ENCODE results near the gene ABCF2. TPM values are rescaled to one million over a fixed set of nuclear protein-coding genes. Genes with fewer than 3 reads are reported as not detected.

The ABCF2 gene
- total RNA-seq, 2 donors from 2014 or later = 43.3 to 48.9 TPM

- no peak for DNase-seq
- Histone ChIP-seq H3K36me3 (ENCODE audit: control insufficient read depth, insufficient read depth, low read length) (no peaks in the 10 kb centered on the region), H3K9ac (ENCODE audit: extremely low read depth, low read length, poor library complexity, severe bottlenecking) (no peak overlapping the region), H3K4me1 (ENCODE audit: control insufficient read depth, insufficient read depth, low read length) (peaks cover 8% of the 10 kb centered on the region), H3K27ac (ENCODE audit: low read depth, low read length) (no peak overlapping the region), H3K9me3 (ENCODE audit: control insufficient read depth, low read length) (no peaks in the 10 kb centered on the region), H3K4me3 (ENCODE audit: low read length) (no peak overlapping the region), H3K27me3 (ENCODE audit: control insufficient read depth, insufficient read depth, low read length, poor library complexity, severe bottlenecking) (peaks cover 6% of the 10 kb centered on the region)
- Mint-ChIP-seq H3K27ac (no peak overlapping the region), H3K27me3 (ENCODE audit: insufficient read depth) (peaks cover 38% of the 10 kb centered on the region), H3K36me3 (ENCODE audit: low read depth) (peaks cover 5% of the 10 kb centered on the region), H3K4me3 (no peak overlapping the region), H3K4me1 (peaks cover 15% of the 10 kb centered on the region), H3K9me3 (no peaks in the 10 kb centered on the region)
- 90% methylated on average over 9 to 12 of the region's 12 CpGs for WGBS, 2 experiments (ENCODE audit: insufficient coverage in 1 of 2, insufficient read length in 1 of 2)
- TF ChIP-seq, protein P1, sequence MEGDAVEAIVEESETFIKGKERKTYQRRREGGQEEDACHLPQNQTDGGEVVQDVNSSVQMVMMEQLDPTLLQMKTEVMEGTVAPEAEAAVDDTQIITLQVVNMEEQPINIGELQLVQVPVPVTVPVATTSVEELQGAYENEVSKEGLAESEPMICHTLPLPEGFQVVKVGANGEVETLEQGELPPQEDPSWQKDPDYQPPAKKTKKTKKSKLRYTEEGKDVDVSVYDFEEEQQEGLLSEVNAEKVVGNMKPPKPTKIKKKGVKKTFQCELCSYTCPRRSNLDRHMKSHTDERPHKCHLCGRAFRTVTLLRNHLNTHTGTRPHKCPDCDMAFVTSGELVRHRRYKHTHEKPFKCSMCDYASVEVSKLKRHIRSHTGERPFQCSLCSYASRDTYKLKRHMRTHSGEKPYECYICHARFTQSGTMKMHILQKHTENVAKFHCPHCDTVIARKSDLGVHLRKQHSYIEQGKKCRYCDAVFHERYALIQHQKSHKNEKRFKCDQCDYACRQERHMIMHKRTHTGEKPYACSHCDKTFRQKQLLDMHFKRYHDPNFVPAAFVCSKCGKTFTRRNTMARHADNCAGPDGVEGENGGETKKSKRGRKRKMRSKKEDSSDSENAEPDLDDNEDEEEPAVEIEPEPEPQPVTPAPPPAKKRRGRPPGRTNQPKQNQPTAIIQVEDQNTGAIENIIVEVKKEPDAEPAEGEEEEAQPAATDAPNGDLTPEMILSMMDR (conservative IDR thresholded peaks at IDR 0.05) = no peak
Measured at GRCh38 chr7:151207804-151208203, 19.2 kb downstream of the ABCF2 start.

DNA sequence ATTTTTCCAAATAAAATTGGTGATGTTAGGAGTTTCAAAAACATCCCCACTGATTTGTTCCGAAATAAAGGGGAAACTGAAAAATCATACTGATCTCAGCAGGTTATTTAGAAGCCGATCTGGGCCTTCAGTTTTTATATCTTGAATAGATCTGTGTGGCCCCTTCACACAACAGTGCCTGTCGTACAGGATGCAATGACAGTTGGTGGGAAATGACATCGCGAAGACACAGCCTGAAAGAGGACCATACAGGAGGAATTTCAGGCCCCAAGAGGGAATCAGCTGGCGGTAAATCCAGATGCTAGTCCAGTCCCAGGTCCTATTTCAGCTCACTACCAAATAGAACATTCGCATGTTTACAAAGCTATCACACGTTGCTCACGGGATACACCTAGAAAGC is 19.7 kb downstream of the ABCF2 start:
- H3K27me3 ChIP-seq (ENCODE audit: control insufficient read depth, insufficient read depth, low read length, poor library complexity, severe bottlenecking) = peaks cover 6% of the 10 kb centered on the region
- WGBS, 2 experiments (ENCODE audit: insufficient coverage in 1 of 2, insufficient read length in 1 of 2) = 86 to 88% methylated on average over 9 of the region's 9 CpGs
- DNase-seq = no peak
- H3K4me3 ChIP-seq (ENCODE audit: low read length) = no peak overlapping the region
- Mint-ChIP-seq H3K36me3 (ENCODE audit: low read depth) (peaks cover under 1% of the 10 kb centered on the region), H3K27ac (no peak overlapping the region), H3K9me3 (no peaks in the 10 kb centered on the region), H3K27me3 (ENCODE audit: insufficient read depth) (peaks cover 41% of the 10 kb centered on the region), H3K4me3 (no peak overlapping the region), H3K4me1 (peaks cover 15% of the 10 kb centered on the region)
- H3K9me3 ChIP-seq (ENCODE audit: control insufficient read depth, low read length) = no peaks in the 10 kb centered on the region
- TF ChIP-seq, protein P1 (conservative IDR thresholded peaks at IDR 0.05) = no peak
- no peaks in the 10 kb centered on the region for H3K36me3 ChIP-seq (ENCODE audit: control insufficient read depth, insufficient read depth, low read length)
- no peak overlapping the region for H3K27ac ChIP-seq (ENCODE audit: low read depth, low read length)
- peaks cover 8% of the 10 kb centered on the region for H3K4me1 ChIP-seq (ENCODE audit: control insufficient read depth, insufficient read depth, low read length)
- H3K9ac ChIP-seq (ENCODE audit: extremely low read depth, low read length, poor library complexity, severe bottlenecking) = no peak overlapping the region

DNA sequence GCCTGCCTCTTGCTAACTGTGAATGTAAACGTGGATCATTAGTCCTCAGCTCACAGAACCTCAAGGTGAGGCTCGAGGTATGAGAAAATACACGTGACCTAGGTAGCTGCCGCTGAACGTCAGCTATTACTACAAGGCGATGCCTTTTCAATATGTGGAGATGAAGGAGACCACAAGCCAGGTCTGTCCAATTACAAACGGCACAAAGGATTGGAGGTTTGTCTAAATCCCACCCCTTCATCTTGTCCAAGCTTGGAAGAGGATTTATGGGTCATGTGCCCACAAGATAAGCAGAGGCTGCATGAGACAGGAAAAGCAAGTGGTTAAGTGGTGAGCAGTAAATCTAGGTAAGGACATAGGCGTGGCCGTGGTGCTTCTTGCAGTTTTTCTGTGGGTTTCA is 20.1 kb downstream of the ABCF2 start:
- no peak overlapping the region for H3K9ac ChIP-seq (ENCODE audit: extremely low read depth, low read length, poor library complexity, severe bottlenecking)
- H3K9me3 ChIP-seq (ENCODE audit: control insufficient read depth, low read length) = no peaks in the 10 kb centered on the region
- no peak overlapping the region for H3K4me3 ChIP-seq (ENCODE audit: low read length)
- peaks cover 6% of the 10 kb centered on the region for H3K27me3 ChIP-seq (ENCODE audit: control insufficient read depth, insufficient read depth, low read length, poor library complexity, severe bottlenecking)
- Mint-ChIP-seq H3K27ac (no peak overlapping the region), H3K4me1 (peaks cover 15% of the 10 kb centered on the region), H3K36me3 (ENCODE audit: low read depth) (no peaks in the 10 kb centered on the region), H3K27me3 (ENCODE audit: insufficient read depth) (peaks cover 44% of the 10 kb centered on the region), H3K4me3 (no peak overlapping the region), H3K9me3 (no peaks in the 10 kb centered on the region)
- peaks cover 8% of the 10 kb centered on the region for H3K4me1 ChIP-seq (ENCODE audit: control insufficient read depth, insufficient read depth, low read length)
- WGBS, 2 experiments (ENCODE audit: insufficient coverage in 1 of 2, insufficient read length in 1 of 2) = 89 to 90% methylated on average over 9 of the region's 9 CpGs
- DNase-seq = no peak
- H3K27ac ChIP-seq (ENCODE audit: low read depth, low read length) = no peak overlapping the region
- no peaks in the 10 kb centered on the region for H3K36me3 ChIP-seq (ENCODE audit: control insufficient read depth, insufficient read depth, low read length)
- TF ChIP-seq, protein P1 (conservative IDR thresholded peaks at IDR 0.05) = no peak

Measured in endodermal cell (in vitro differentiated cells).